Calu3 (cell line): ENCODE results near the gene PDE3B. TPM values are rescaled to one million over a fixed set of nuclear protein-coding genes. Genes with fewer than 3 reads are reported as not detected.
A peak's percentile ranks its signal among the peaks of the same experiment; 100 is the strongest.

ENCODE experiments used
- BruUV-seq: library from RNA; stranded (reverse); fragments of 400-500 nt; replicated peaks from 2 replicates; lab custom pipeline; 2021; lab: Mats Ljungman, UMichigan
- CTCF ChIA-PET: fragments of 300-600 bp; sonication (Branson Sonifier 250); formaldehyde crosslinking; loops from one replicate; lab custom pipeline; 2022; ENCODE audit warnings: antibody characterized with exemption; lab: Charles Lee
- DNase-seq: peaks from one replicate; pipeline ENCODE4 v3.0.0; 2022
- H3K27ac Mint-ChIP-seq: one replicate; pipeline ENCODE4 v1.8.0; 2022; ENCODE audit warnings: mixed read lengths; ENCODE audit not compliant: unreplicated experiment
- H3K27me3 Mint-ChIP-seq: one replicate; pipeline ENCODE4 v1.8.0; 2022; ENCODE audit warnings: mixed read lengths; ENCODE audit not compliant: unreplicated experiment
- H3K36me3 Mint-ChIP-seq: one replicate; pipeline ENCODE4 v1.8.0; 2022; ENCODE audit warnings: mild to moderate bottlenecking, moderate library complexity, mixed read lengths; ENCODE audit not compliant: insufficient read depth, unreplicated experiment
- H3K4me1 Mint-ChIP-seq: one replicate; pipeline ENCODE4 v1.8.0; 2022; ENCODE audit warnings: mild to moderate bottlenecking, low read depth, mixed read lengths; ENCODE audit not compliant: unreplicated experiment
- H3K4me3 Mint-ChIP-seq: one replicate; pipeline ENCODE4 v1.8.0; 2022; ENCODE audit warnings: mild to moderate bottlenecking, low read depth, moderate library complexity, mixed read lengths; ENCODE audit not compliant: unreplicated experiment
- H3K9me3 Mint-ChIP-seq: one replicate; pipeline ENCODE4 v1.8.0; 2022; ENCODE audit warnings: low read depth, mixed read lengths; ENCODE audit not compliant: unreplicated experiment
- intact Hi-C: fragments of 100-400 bp; cut with micrococcal nuclease; formaldehyde crosslinking; loops from one replicate; pipeline ENCODE4 v1.10.0; 2022; ENCODE audit not compliant: unreplicated experiment
- total RNA-seq: library from RNA; stranded (reverse); gene quantifications from 2 replicates; pipeline ENCODE4 v1.2.3, GENCODE V29; 2022
- TF ChIP-seq, protein P1 (sequence below): fragments of 200-600 bp; IDR thresholded peaks from one replicate; pipeline ENCODE4 v1.8.0; 2022; ENCODE audit warnings: antibody characterized with exemption; ENCODE audit not compliant: unreplicated experiment

Gene PDE3B
- total RNA-seq, 1 experiment from 2014 or later = 4.5 TPM

DNA sequence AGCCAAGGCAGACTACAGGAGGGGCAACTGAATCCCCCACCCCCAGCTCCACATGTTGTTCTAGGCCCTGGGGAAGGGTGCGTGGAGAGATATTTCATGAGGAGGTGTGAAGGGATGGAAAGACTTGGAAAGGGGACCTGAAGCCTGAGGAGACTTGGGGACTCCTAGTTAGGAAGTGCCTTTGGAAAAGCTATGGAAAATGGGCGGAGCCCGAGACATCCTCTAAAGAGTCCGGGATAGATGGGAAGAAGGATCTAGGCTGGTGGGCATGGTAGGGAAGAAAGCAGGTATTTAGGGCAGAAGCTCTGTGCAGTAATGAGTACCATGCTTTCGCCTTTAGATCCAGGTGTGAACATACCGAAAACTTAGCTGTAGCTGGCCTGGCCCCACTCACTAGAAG lies 263.4 kb downstream of the PDE3B start:
- CTCF ChIA-PET = interaction anchor here (1.0 to 4.5 kb wide), 13 partner anchors 8 to 174 kb away, joined by 3 to 124 read pairs (median 8); partner anchors contain the start of genes CALCB and CYP2R1
- Mint-ChIP-seq H3K27ac (no peak overlapping the region), H3K4me3 (no peak overlapping the region), H3K4me1 (peaks cover 11% of the 10 kb centered on the region), H3K36me3 (no peaks in the 10 kb centered on the region), H3K27me3 (no peaks in the 10 kb centered on the region), H3K9me3 (no peaks in the 10 kb centered on the region)
- TF ChIP-seq, protein P1, sequence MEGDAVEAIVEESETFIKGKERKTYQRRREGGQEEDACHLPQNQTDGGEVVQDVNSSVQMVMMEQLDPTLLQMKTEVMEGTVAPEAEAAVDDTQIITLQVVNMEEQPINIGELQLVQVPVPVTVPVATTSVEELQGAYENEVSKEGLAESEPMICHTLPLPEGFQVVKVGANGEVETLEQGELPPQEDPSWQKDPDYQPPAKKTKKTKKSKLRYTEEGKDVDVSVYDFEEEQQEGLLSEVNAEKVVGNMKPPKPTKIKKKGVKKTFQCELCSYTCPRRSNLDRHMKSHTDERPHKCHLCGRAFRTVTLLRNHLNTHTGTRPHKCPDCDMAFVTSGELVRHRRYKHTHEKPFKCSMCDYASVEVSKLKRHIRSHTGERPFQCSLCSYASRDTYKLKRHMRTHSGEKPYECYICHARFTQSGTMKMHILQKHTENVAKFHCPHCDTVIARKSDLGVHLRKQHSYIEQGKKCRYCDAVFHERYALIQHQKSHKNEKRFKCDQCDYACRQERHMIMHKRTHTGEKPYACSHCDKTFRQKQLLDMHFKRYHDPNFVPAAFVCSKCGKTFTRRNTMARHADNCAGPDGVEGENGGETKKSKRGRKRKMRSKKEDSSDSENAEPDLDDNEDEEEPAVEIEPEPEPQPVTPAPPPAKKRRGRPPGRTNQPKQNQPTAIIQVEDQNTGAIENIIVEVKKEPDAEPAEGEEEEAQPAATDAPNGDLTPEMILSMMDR = no peak
- intact Hi-C loops = loop anchor here (1.0 to 10.0 kb wide), 3 partner anchors 117 to 370 kb away; partner anchors contain the start of gene PDE3B
- no TSS peak for BruUV-seq
- DNase-seq = no peak

GRCh38 chr11:14907411-14908213 lies 264.0 kb downstream of the PDE3B start:
- Mint-ChIP-seq H3K36me3 (no peaks in the 10 kb centered on the region), H3K4me3 (peak overlapping the region; percentile 14)
- BruUV-seq = no TSS peak

DNA sequence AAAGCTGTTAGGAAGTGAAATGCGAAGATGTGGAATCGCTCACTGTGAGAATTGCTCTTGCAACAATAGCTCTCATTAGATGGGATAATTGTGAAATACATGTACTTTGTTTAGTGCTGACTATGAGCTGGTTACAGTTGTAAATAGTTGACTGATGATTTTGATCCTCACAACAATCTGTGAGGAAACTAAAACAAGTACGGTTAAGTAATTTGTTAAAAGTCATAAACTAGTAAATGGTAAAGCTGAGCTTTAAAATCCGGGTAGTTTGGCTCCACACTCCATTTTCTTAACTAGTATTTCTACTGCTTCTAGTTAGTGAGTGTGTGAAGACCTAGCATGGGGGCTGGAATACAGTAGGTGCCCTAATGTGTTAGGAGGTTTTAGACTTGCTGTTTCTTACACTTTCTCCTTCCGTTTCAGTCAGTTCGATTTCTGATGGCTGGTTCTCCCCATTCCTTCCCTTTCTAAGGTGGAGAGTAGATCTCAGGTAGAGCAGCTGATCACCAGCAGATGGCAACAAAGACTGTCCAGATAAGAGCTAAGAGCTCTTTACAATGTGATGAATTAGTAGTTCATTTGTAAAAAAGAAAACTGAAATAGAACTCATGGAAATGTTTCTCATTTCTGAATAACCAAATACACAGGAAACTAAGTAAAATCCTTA lies 264.7 kb downstream of the PDE3B start:
- no peaks in the 10 kb centered on the region for H3K36me3 Mint-ChIP-seq
- H3K27me3 Mint-ChIP-seq = no peaks in the 10 kb centered on the region
- peak overlapping the region; percentile 14 for H3K4me3 Mint-ChIP-seq
- H3K9me3 Mint-ChIP-seq = no peaks in the 10 kb centered on the region
- H3K4me1 Mint-ChIP-seq = peaks cover 11% of the 10 kb centered on the region
- DNase-seq = no peak
- intact Hi-C loops = loop anchor here (1.0 to 10.0 kb wide), 6 partner anchors 66 to 371 kb away; partner anchors contain the start of gene PDE3B
- H3K27ac Mint-ChIP-seq = peak overlapping the region; percentile 60
- TF ChIP-seq, protein P1 = peak; percentile 58
- CTCF ChIA-PET = interaction anchor here (0.6 to 4.5 kb wide), 29 partner anchors 10 to 371 kb away, joined by 3 to 124 read pairs (median 5); partner anchors contain the start of genes CALCB, CYP2R1 and PDE3B
- no TSS peak for BruUV-seq

More at GRCh38 chr11:14907411-14908213, 264.0 kb downstream of the PDE3B start:
- Mint-ChIP-seq H3K27me3 (no peaks in the 10 kb centered on the region), H3K27ac (peak overlapping the region; percentile 60), H3K4me1 (peaks cover 11% of the 10 kb centered on the region), H3K9me3 (no peaks in the 10 kb centered on the region)
- CTCF ChIA-PET = interaction anchor here (0.6 to 4.5 kb wide), 28 partner anchors 9 to 371 kb away, joined by 3 to 124 read pairs (median 5); partner anchors contain the start of genes CALCB, CYP2R1 and PDE3B
- DNase-seq = peak; percentile 82
- intact Hi-C loops = loop anchor here (1.0 to 10.0 kb wide), 7 partner anchors 67 to 370 kb away; partner anchors contain the start of gene PDE3B
- TF ChIP-seq, protein P1 = peak; percentile 80

- no peaks in the 10 kb centered on the region for H3K36me3 Mint-ChIP-seq
- intact Hi-C loops = no loop called here
- H3K9me3 Mint-ChIP-seq = no peaks in the 10 kb centered on the region
- CTCF ChIA-PET = no interaction called here
- TF ChIP-seq, protein P1 = no peak
- no peak overlapping the region for H3K27ac Mint-ChIP-seq
- no peak for DNase-seq
- no peak overlapping the region for H3K4me3 Mint-ChIP-seq
- BruUV-seq = no TSS peak
- H3K4me1 Mint-ChIP-seq = no peaks in the 10 kb centered on the region
- peaks cover 11% of the 10 kb centered on the region for H3K27me3 Mint-ChIP-seq
These were observed 270.9 kb downstream of the PDE3B start for GRCh38 chr11:14914536-14914935.
